Stimulated activated CD8-positive, alpha-beta memory T cell treated with anti-CD3 and anti-CD28 coated beads, Interleukin-2, amount 100 ng/mL, for 1 hour (primary cell): Measurements from ENCODE around the gene HINT2.

Source experiments
- DNase-seq, 2 donors: peaks; one replicate each; pipeline ENCODE4 v3.0.0-alpha.2; 2020; ENCODE audit warnings: low read depth in 2 of 2

Gene HINT2

DNA sequence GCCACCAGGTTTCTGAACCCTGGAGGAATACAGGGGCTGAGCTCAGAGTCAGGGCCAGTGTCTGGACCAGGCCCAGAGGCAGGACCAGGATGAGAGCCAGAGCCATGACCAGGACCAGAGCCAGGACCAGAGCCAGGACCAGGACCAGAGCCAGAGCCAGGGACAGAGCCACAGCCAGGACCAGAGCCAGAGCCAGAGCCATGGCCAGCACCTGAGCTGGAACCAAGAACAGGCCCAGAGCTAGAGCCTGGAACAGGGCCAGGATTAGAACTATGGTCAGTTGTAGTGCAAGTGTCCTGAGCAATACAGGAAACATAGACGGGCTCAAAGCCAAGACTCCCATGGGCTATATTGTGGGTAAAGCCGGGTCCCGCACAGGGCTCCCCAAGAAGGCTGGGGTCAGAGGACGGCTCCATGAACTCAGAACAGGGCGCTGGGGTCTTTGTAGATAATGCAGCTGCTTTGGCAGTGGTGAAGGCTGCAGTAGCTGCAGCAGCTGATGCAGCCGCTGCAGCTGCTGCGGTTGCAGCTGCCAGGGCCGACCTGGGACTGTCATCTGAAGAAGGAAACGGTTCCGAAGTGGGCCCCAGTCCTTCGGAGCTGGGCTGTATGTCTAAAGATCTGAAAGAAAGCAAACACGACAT lies 3.3 kb downstream of the HINT2 start:
- DNase-seq, result no peak

DNA sequence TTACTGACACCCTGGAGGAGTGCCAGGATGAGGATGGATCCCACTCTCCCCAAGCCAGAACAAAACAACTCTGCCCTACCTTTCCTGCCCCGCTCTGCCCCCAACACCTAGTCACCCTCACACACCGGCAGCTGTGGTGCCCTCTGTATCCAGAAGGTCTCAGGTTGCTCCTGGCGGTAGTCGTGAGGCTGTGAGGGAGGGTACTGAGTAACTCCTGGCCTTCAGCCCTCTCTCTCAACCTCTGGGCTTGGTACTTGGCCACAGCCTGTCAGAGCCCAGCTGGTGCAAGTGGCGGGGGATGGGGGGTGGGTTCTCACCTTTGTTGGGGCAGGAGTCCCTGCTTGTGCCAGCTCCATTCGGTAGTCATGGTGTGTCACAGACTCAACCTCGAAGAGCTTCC lies 4.7 kb downstream of the HINT2 start:
- no peak for DNase-seq

DNA sequence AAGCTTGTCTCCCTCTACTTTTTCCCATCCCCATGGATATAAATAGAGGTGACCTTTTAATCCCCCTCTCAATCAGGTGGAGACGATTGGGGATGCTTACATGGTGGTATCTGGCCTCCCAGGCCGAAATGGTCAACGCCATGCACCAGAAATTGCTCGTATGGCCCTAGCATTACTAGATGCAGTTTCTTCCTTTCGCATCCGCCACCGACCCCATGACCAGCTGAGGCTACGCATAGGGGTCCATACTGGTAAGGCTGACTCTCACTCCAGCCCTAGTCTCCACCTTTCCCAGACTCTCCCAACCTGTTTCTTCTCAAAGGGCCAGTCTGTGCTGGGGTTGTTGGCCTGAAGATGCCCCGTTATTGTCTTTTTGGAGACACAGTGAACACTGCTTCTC lies 6.4 kb downstream of the HINT2 start:
- no peak for DNase-seq

DNA sequence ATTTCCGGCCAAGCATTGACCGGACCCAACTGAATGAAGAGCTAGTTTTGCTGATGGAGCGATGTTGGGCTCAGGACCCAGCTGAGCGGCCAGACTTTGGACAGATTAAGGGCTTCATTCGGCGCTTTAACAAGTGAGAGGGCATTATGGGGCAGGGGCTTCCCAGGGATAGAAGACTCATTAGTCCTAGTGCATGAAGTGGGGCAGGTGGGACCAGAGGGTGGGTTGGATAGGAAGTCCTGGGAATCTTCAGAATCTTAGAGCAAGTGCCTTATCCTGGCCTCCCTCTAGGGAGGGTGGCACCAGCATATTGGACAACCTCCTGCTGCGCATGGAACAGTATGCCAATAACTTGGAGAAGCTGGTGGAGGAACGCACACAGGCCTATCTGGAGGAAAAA lies 8.7 kb downstream of the HINT2 start:
- no peak for DNase-seq

DNA sequence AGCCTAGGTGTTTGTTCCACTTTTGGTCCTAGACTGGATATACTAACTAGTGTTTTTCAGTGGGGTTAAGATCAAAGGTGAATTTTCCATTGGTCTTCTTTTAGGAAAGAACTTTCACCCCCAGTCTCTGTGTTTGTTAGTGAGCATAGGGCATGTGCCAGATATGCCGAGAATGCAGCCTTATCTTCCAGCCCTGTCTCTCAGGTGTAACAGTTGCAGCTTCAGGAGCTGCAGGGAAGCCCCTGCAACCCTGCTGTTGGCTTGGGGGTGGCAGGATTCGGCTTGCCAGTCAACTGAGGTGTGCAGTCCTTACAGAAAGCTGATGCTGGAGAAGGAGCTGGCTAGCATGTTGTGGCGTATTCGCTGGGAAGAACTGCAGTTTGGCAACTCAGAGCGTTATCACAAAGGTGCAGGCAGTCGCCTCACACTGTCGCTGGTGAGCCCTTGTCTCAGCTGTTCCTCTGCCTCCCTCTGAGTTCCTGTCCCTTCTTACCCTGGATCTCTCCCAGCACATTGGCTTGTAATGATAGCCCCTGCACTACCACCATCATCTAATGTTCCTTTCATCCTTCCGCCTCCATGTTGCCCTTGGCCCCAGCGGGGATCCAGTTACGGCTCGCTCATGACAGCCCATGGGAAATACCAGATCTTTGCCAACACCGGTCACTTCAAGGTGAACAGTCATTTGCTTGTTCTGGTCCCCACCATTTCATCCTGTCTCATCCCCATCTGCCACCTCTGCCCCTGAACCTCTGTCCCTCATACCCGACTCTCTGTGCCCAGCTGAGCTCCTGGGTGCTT lies 13.3 kb downstream of the HINT2 start:
- no peak for DNase-seq

DNA sequence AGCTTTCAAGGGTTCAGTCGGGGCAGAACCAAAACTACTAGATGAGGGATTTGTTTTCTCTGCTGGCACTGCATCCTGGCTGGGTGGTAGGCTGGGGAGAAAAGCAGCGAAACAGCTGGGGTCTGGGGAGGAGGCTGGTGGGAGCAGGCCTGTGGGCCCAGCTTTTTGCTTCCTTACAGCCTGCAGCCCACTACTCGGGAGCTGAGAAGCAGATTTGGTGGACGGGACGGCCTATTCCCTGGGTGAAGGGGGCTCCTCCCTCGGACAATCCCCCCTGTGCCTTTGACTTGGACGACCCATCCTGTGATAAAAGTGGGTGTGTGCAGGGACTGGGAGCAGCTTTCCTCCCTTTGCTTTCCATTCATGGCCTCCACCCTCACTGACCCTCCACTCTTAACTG lies 14.3 kb downstream of the HINT2 start:
- no peak for DNase-seq

DNA sequence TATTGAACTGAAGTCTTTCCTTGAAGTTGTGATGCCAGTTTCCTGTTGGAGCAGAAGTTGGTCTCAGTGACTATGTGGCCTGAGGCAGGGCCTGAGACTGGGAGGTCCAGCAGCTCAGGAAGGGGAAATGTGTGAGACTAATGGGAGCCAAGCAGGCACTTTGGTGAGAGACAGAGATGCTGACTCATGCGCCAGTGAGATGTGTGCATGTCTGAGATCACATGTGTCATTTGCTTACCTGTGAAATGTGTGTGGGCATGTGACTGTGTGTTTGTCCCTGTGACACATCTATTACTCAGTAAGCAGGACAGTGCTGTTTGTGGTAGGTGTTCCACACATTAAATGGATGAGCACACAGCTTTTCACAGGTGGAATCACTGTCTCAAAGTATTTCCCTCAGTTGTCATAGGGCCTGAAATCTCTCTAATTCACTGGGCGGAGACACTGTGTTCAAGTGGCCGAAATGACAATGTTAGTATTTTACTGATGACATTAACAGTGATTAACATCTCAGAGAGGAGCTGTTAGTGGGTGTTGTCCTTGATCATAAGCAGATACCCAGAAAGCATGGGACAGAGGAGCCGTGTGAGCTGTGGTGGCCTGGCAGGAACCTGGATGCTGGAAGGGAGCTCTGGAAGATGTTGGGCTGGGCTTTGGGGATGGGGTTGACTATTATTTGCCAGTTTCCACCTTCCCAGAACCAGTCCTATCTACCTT lies 16.0 kb downstream of the HINT2 start:
- no peak for DNase-seq

DNA sequence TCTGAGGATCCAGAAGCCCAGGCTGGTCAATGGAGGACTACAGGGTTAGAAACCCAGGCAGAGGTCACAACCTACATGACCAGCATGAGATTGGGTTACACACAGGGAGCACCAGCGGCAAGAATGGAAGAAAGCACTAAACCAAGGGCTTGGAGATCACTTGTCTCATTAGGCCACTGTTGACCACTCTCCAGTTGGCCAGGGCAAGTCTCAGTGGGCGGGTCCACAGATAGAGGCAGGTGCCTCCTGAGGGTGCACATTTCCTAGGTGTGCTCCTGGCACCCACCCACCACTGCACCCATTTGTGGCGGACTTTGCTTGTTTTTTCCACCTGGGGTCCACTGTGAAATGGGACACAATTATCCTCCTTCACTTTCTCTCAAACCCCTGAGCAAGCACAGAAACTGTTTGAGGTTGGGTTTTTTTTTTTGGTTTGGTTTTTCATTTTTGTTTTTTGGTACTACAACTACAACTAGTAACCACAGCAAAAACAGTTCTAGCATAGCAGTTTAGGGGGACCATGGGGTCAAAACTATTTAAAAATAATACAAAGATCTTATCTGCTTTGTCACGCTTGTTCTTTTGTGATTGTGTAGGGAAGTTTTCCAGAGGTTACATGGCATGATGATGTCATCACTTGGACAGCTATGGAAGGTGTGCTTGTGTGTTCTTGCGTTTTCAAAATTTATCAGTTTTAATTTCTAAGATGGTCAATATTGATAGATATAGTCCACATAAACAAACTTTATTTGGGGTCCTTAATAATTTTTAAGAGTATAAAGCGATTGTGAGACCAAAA lies 17.3 kb downstream of the HINT2 start:
- no peak for DNase-seq

DNA sequence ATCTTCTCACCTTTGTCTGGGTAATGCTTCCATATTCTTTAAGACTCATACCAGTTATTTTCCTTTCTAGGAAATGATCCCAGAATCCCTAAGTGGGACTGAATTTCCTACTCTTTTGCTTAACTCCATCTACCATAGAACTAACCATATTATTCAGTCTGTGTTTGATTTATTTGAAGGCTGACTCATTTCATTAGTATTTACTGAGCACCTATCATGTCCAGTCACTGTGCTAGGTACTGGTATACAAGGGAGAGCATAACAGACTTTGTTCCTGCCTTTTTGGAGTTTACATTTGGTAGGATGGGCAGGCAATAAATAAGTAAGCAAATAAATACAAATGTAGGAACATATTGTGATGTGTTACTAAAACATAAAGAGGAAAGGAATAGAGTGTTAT lies 19.1 kb downstream of the HINT2 start:
- DNase-seq, result no peak

DNA sequence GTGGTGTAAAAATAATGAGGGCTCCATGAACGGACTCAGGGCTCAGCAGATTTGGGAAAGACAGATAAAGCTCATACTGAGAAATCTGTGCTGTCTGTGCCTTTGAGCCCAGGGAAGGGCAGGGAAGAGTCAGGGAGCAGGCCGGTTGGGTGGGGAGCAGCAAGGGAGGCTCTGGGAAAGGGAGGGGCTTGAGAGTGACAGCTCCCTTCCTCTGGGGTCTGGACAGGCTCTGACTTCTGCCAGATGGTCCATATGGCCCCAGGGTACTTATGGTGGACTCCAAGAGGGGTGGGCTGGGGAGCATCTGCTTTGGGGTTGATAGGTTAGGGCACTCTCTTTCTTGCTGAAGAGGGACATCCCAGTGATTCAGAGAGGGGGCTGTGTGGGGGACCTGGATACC lies 21.4 kb downstream of the HINT2 start:
- DNase-seq, result no peak

DNA sequence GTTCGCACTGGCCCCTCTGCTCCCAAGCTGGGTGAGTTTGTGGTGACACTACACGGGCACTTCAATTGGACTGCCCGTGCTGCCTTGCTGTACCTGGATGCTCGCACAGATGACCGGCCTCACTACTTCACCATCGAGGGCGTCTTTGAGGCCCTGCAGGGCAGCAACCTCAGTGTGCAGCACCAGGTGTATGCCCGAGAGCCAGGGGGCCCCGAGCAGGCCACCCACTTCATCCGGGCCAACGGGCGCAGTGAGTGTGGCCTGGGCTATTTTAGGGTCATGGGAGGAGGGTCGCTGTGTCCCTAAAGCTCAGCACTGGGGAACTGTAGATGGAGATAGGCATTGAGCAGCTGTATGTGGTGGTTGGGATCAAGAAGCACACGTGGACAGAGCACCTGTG lies 22.0 kb downstream of the HINT2 start:
- no peak for DNase-seq

DNA sequence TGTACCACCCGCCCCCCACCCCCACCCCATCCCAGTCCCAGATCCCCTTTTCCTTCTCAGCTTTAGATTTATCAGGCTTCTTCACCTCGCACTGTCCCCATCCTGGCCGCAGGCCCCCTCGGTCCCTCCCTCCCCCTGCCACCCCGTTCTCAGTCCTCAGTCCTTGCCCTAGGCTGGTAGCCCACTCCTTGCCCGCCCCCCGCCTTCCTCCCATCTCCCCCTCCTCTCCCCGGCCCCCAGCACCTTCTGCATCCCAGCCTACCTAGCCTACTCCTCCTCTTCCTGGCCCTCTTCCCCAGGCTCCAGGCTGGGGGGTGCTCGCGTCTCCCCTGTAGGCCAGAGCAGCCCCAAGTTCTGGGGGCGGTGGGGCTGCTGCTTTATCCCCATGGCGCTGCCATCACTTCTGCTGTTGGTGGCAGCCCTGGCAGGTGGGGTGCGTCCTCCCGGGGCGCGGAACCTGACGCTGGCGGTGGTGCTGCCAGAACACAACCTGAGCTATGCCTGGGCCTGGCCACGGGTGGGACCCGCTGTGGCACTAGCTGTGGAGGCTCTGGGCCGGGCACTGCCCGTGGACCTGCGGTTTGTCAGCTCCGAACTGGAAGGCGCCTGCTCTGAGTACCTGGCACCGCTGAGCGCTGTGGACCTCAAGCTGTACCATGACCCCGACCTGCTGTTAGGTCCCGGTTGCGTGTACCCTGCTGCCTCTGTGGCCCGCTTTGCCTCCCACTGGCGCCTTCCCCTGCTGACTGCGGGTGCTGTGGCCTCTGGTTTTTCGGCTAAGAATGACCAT lies 22.6 kb downstream of the HINT2 start:
- DNase-seq, result no peak

DNA sequence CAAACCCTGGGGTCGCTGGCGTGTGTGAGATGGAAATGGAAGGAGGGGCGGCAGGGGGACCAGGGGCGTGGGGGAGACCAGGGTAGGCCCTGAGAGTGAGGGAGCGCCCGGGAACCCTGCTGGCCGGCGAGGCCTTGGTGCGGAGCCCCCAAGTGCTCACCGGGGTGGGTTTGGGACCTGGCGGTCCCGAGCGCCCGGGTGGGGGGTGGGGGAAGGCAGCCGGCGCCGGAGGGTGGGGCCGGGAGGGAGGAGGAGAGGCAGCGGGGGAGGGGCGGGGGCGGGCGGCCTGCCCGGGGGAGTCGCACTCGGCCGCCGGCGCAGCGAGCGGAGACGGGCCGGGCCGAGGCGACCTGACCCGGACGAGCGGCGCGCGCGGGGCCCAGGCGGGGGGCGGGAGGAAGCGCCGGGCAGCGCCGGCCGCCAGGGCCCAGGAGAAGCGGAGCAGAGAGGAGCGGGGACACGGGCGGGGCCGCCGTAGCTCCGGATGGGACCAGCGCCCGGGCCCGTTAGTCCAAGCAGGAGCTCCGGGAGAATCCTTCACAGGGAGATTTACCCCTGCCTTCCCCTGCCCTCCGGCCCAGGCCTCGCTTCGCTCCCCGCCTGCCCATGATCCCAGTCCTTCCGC lies 23.4 kb downstream of the HINT2 start, which contains the start of gene NPR2:
Gene NPR2, plus strand, starts transcription at position 295 of the 625 bp plus-strand sequence. CDS start 818 bp downstream, outside the sequence.
- no peak for DNase-seq

DNA sequence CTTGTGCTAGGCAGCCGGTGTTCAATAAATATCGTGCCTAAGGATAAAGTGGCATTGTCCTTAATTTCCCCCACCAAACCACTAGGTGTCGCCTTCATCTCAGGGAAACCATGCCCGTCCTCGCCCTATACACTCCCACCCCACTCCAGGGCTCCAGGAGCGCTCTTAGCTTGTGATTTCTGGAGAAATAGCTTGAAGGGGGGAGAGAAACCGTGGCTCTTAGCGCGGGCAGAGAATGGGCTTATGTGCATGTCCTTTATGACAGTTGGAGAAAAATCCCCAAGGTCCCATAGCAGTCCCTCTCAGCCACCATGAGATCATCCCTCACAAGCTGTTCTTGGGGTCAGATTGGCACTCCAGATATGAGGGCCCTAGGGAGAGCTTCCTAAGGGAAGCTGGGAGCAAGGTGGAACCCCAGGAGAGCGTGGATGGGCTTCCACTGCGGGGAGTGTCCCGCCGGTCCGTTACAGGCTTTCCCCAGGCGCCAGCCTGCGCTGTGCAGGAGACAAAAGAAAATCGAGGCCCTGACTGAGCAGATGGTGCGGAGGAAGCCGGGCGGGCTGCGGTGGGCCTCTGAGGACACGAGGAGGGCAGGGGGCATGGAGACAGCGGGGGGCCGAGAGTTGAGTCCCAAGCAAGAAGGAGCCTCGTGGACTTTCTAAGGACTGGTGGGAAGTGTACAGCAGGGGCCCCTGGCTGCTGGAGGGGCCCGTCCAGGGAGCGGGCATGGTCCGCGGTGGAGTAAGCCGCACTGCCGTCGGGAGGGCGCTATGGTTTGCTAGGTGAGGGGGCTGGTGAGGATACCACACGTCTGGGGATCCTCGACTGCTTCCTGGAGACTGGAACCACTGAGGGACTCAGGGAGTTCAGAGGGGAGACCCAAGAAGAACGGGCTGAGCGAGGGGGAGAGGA lies 24.2 kb downstream of the HINT2 start:
- DNase-seq, result peak in 1 of 2 donors; percentile 34

DNA sequence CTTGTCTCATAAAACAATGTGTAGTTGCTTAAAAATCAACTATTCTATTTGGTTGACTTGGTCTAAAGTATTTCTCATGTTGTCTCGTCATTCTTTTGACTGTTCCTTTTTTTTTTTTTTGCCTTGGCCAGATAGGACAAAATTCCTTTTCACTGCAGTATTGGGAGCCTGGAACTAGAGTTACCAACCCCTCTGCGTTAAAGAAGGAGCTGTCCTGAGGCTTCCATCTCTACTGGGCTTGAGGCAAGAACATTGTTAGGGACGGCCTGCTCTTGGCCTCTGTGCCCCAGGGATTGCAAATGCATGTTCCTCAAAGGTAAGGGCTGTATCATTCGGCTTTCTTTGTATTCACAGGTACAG lies 24.8 kb downstream of the HINT2 start:
- DNase-seq, result no peak

DNA sequence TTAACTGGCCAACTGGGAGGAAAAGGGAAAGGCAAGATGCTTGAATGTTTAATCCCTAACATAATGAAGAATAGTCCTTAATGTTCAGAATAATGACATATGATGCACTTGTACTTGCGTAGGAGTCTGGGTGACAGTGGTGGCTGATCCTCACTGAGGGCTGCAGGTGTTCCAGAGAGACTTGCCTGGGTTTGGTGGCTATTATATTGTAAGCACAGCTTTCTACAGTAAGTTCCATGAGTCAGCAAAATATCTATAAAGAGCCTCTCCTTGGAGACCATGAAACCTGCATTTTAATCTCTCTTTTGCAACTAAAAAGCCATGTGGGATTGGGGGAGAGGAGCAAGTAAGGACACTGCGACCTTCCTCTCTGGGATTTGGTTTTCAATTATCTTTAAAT lies 25.3 kb downstream of the HINT2 start:
- no peak for DNase-seq

DNA sequence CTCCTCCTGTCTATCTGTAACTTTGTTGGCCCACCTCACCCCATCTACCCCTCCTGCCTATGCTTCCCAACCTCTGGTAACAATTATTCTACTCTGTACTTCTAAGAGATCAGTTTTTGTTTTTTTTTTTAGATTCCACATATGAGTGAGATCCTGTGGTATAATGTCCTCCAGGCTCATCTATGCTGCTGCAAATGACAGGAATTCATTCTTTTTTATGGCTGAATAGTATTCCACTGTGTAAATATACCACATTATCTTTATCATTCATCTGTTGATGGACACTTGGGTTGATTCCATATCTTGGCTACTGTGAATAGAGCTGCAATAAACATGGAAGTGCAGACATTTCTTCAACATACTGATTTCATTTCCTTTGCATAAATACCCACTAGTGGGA lies 31.4 kb downstream of the HINT2 start:
- no peak for DNase-seq

DNA sequence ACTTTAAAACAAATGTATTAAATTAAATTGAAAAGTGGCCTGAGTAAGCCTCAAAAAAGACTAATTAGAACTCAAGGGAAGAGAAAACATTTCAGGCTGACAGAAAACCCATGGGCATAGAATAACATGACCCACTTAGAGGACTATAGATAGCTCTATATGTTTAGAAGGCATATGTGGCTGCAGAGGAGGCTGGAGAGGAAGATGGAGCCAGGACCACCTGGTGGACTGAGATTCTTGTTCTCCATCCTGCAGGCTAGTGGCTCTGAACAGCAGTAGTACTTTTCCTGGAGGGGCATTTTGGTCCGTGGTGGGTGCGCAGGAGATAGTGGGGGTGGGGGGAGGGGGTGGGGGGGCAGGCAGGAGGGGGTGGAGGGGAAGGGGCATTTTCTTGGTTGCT lies 33.8 kb downstream of the HINT2 start:
- no peak for DNase-seq

DNA sequence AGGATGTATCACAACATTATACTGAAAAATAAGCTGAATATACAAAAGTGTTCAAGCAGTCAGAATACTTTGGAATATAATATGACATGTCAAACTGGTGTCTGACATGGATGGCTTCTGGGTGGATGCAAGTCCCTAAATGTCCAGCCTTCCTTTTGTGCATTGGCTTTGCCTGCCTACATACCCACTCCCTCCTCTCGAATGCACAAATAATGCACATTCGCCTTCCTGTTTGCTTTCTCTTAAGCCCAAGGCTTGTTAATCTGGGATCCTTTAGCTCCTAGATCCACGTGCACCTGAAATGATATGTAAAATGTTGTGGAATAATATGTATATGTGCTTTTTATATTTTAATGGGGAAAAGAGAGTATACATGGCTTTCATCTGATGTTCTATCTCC lies 36.3 kb downstream of the HINT2 start:
- DNase-seq, result no peak

DNA sequence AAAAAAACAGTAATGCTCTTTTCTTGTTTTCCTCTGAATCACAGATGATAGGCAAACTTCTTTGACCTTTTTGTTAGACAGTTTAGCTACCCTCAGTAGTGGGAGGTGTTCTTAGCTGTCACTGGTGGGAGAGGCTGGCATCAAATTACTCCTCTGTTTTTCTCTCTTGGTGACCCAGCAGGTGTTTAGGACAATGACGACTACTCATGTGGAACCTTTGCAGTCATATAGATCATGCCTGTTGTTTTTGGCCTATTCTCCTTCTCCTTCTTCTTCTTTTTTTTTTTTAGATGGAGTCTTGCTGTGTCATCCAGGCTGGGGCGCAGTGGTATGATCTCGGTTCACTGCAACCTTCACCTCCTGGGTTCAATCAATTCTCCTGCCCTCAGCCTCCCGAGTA lies 38.8 kb downstream of the HINT2 start:
- no peak for DNase-seq
